Mesendoderm (in vitro differentiated cells): ENCODE data around the gene SPARCL1.
A peak's percentile ranks its signal among the peaks of the same experiment; 100 is the strongest.

Experiments
- DNase-seq: peaks from one replicate; pipeline ENCODE4 v3.0.0; 2013
- H2AK5ac ChIP-seq: 2 replicates; pipeline ENCODE4 v1.6.1; 2013; ENCODE audit warnings: low read length, inconsistent platforms
- H2BK120ac ChIP-seq: 2 replicates; pipeline ENCODE4 v1.6.1; 2013; ENCODE audit warnings: low read depth, mild to moderate bottlenecking, low read length, moderate library complexity, mixed read lengths
- H2BK15ac ChIP-seq: replicated peaks from 2 replicates; pipeline ENCODE4 v1.6.1; 2013; ENCODE audit warnings: low read depth, mild to moderate bottlenecking, moderate library complexity
- H2BK5ac ChIP-seq: 2 replicates; pipeline ENCODE4 v1.6.1; 2013; ENCODE audit warnings: low read length, inconsistent platforms
- H3K18ac ChIP-seq: 2 replicates; pipeline ENCODE4 v1.6.1; 2013; ENCODE audit warnings: mild to moderate bottlenecking, low read length, mixed read lengths
- H3K23ac ChIP-seq: one replicate; pipeline ENCODE4 v1.6.1; 2013; ENCODE audit warnings: low read length
- H3K27ac ChIP-seq: 2 replicates; pipeline ENCODE4 v1.5.1; 2013; ENCODE audit warnings: low read depth, mild to moderate bottlenecking, inconsistent platforms, low read length, moderate library complexity
- H3K27me3 ChIP-seq: 2 replicates; pipeline ENCODE4 v1.6.1; 2013; ENCODE audit warnings: low read length, control low read depth, mild to moderate bottlenecking, inconsistent platforms; ENCODE audit not compliant: insufficient read depth, poor library complexity
- H3K36me3 ChIP-seq: 2 replicates; pipeline ENCODE4 v1.6.1; 2013; ENCODE audit warnings: low read length, inconsistent platforms; ENCODE audit not compliant: control insufficient read depth, insufficient read depth
- H3K4ac ChIP-seq: one replicate; pipeline ENCODE4 v1.6.1; 2013; ENCODE audit warnings: low read depth, mild to moderate bottlenecking, low read length, moderate library complexity
- H3K4me1 ChIP-seq: 2 replicates; pipeline ENCODE4 v1.6.1; 2013; ENCODE audit warnings: low read depth, low read length, inconsistent platforms; ENCODE audit not compliant: control insufficient read depth
- H3K4me2 ChIP-seq: 2 replicates; pipeline ENCODE4 v1.6.1; 2013; ENCODE audit warnings: low read length
- H3K4me3 ChIP-seq: 2 replicates; pipeline ENCODE4 v1.5.1; 2013; ENCODE audit warnings: mild to moderate bottlenecking, low read length
- H3K56ac ChIP-seq: one replicate; pipeline ENCODE4 v1.6.1; 2013; ENCODE audit warnings: low read length
- H3K79me1 ChIP-seq: 2 replicates; pipeline ENCODE4 v1.6.1; 2013; ENCODE audit warnings: low read length, inconsistent platforms
- H3K79me2 ChIP-seq: 2 replicates; pipeline ENCODE4 v1.6.1; 2013; ENCODE audit warnings: mild to moderate bottlenecking, low read length; ENCODE audit not compliant: control insufficient read depth, insufficient read depth
- H3K9ac ChIP-seq: 2 replicates; pipeline ENCODE4 v1.6.1; 2013; ENCODE audit warnings: low read length, inconsistent platforms
- H4K5ac ChIP-seq: one replicate; pipeline ENCODE4 v1.6.1; 2013; ENCODE audit warnings: low read length
- H4K8ac ChIP-seq: one replicate; pipeline ENCODE4 v1.6.1; 2013; ENCODE audit warnings: low read depth, mild to moderate bottlenecking, control low read depth, low read length, moderate library complexity
- WGBS: extraction: QIAGEN DNeasy Blood & Tissue Kit; methylation state at CpG from one replicate; pipeline ENCODE4 v1.1.7; 2013; ENCODE audit warnings: low lambda C conversion rate, missing lambda C conversion rate; ENCODE audit not compliant: insufficient coverage; ENCODE audit errors: extremely low coverage; 5-methylcytosine and 5-hydroxymethylcytosine counted together

The SPARCL1 gene

GRCh38 chr4:87502580-87503238 lies 26.5 kb downstream of the SPARCL1 start:
- no peaks in the 10 kb centered on the region for H3K4me1 ChIP-seq
- no peaks in the 10 kb centered on the region for H3K27me3 ChIP-seq
- H2BK5ac ChIP-seq: no peak overlapping the region
- no peak overlapping the region for H2AK5ac ChIP-seq
- no peak overlapping the region for H3K4ac ChIP-seq
- H3K23ac ChIP-seq: no peak overlapping the region
- DNase-seq: no peak
- H3K18ac ChIP-seq: no peak overlapping the region
- no peaks in the 10 kb centered on the region for H3K79me2 ChIP-seq
- no peak overlapping the region for H4K5ac ChIP-seq
- no peak overlapping the region for H3K4me3 ChIP-seq
- H3K79me1 ChIP-seq: no peaks in the 10 kb centered on the region
- no peak overlapping the region for H3K9ac ChIP-seq
- no peak overlapping the region for H2BK120ac ChIP-seq
- no peak overlapping the region for H4K8ac ChIP-seq
- H3K56ac ChIP-seq: no peak overlapping the region
- no peak overlapping the region for H3K27ac ChIP-seq
- H3K4me2 ChIP-seq: no peak overlapping the region
- H2BK15ac ChIP-seq: no peak overlapping the region
- H3K36me3 ChIP-seq: no peaks in the 10 kb centered on the region

- H3K23ac ChIP-seq: no peak overlapping the region
- no peak overlapping the region for H2BK120ac ChIP-seq
- H3K4me3 ChIP-seq: no peak overlapping the region
- H3K27me3 ChIP-seq: no peaks in the 10 kb centered on the region
- no peak for DNase-seq
- no peak overlapping the region for H3K9ac ChIP-seq
- H2BK5ac ChIP-seq: no peak overlapping the region
- H3K79me2 ChIP-seq: no peaks in the 10 kb centered on the region
- no peak overlapping the region for H3K27ac ChIP-seq
- no CpG with 5 or more reads among the region's 4 CpGs for WGBS
- no peaks in the 10 kb centered on the region for H3K79me1 ChIP-seq
- H3K4ac ChIP-seq: no peak overlapping the region
- no peak overlapping the region for H3K4me2 ChIP-seq
- H3K18ac ChIP-seq: no peak overlapping the region
- no peak overlapping the region for H4K8ac ChIP-seq
- no peaks in the 10 kb centered on the region for H3K36me3 ChIP-seq
- H2BK15ac ChIP-seq: no peak overlapping the region
- H2AK5ac ChIP-seq: no peak overlapping the region
- H4K5ac ChIP-seq: no peak overlapping the region
- H3K4me1 ChIP-seq: no peaks in the 10 kb centered on the region
- no peak overlapping the region for H3K56ac ChIP-seq
These were observed 29.1 kb downstream of the SPARCL1 start for GRCh38 chr4:87500092-87500462.

GRCh38 chr4:87499403-87500091 lies 29.6 kb downstream of the SPARCL1 start:
- WGBS: no CpG with 5 or more reads among the region's 7 CpGs
- Histone ChIP-seq H4K8ac (no peak overlapping the region), H3K27me3 (no peaks in the 10 kb centered on the region), H3K4me1 (no peaks in the 10 kb centered on the region), H2BK15ac (no peak overlapping the region), H3K4me2 (no peak overlapping the region), H3K4ac (no peak overlapping the region), H2AK5ac (no peak overlapping the region), H2BK5ac (no peak overlapping the region), H3K9ac (no peak overlapping the region), H2BK120ac (no peak overlapping the region), H4K5ac (no peak overlapping the region), H3K4me3 (no peak overlapping the region), H3K56ac (no peak overlapping the region), H3K36me3 (no peaks in the 10 kb centered on the region), H3K79me2 (no peaks in the 10 kb centered on the region), H3K79me1 (no peaks in the 10 kb centered on the region), H3K27ac (no peak overlapping the region), H3K23ac (no peak overlapping the region), H3K18ac (no peak overlapping the region)
- no peak for DNase-seq

GRCh38 chr4:87498446-87498900 lies 30.7 kb downstream of the SPARCL1 start:
- Histone ChIP-seq H3K4me2 (no peak overlapping the region), H4K8ac (no peak overlapping the region), H3K36me3 (no peaks in the 10 kb centered on the region), H3K18ac (no peak overlapping the region), H2BK5ac (no peak overlapping the region), H3K9ac (no peak overlapping the region), H3K27ac (no peak overlapping the region), H3K79me1 (no peaks in the 10 kb centered on the region), H3K27me3 (no peaks in the 10 kb centered on the region), H2BK120ac (no peak overlapping the region), H4K5ac (no peak overlapping the region), H3K23ac (no peak overlapping the region), H3K79me2 (no peaks in the 10 kb centered on the region), H3K4me3 (no peak overlapping the region), H3K56ac (no peak overlapping the region), H2AK5ac (no peak overlapping the region), H2BK15ac (no peak overlapping the region), H3K4ac (no peak overlapping the region), H3K4me1 (no peaks in the 10 kb centered on the region)
- no CpG with 5 or more reads among the region's 5 CpGs for WGBS
- no peak for DNase-seq

GRCh38 chr4:87497578-87497977 lies 31.6 kb downstream of the SPARCL1 start:
- H3K36me3 ChIP-seq: no peaks in the 10 kb centered on the region
- no peak overlapping the region for H3K18ac ChIP-seq
- H4K5ac ChIP-seq: no peak overlapping the region
- H3K27ac ChIP-seq: no peak overlapping the region
- WGBS: no CpG with 5 or more reads among the region's 3 CpGs
- no peak overlapping the region for H2AK5ac ChIP-seq
- H3K23ac ChIP-seq: no peak overlapping the region
- no peak overlapping the region for H2BK120ac ChIP-seq
- H3K9ac ChIP-seq: no peak overlapping the region
- DNase-seq: no peak
- H3K4me3 ChIP-seq: no peak overlapping the region
- no peaks in the 10 kb centered on the region for H3K79me1 ChIP-seq
- H2BK15ac ChIP-seq: no peak overlapping the region
- H2BK5ac ChIP-seq: no peak overlapping the region
- no peak overlapping the region for H3K4ac ChIP-seq
- H3K79me2 ChIP-seq: no peaks in the 10 kb centered on the region
- no peak overlapping the region for H4K8ac ChIP-seq
- H3K27me3 ChIP-seq: no peaks in the 10 kb centered on the region
- H3K4me1 ChIP-seq: no peaks in the 10 kb centered on the region
- peak overlapping the region; percentile 34 for H3K56ac ChIP-seq
- no peak overlapping the region for H3K4me2 ChIP-seq

- Histone ChIP-seq H2BK120ac (no peak overlapping the region), H3K27ac (no peak overlapping the region), H4K8ac (no peak overlapping the region), H3K79me1 (no peaks in the 10 kb centered on the region), H3K56ac (no peak overlapping the region), H3K4me1 (no peaks in the 10 kb centered on the region), H2BK15ac (no peak overlapping the region), H3K18ac (no peak overlapping the region), H2AK5ac (no peak overlapping the region), H3K79me2 (no peaks in the 10 kb centered on the region), H3K4ac (no peak overlapping the region), H2BK5ac (no peak overlapping the region), H3K9ac (no peak overlapping the region), H3K4me2 (no peak overlapping the region), H3K23ac (no peak overlapping the region), H3K27me3 (no peaks in the 10 kb centered on the region), H4K5ac (no peak overlapping the region), H3K36me3 (no peaks in the 10 kb centered on the region), H3K4me3 (no peak overlapping the region)
- no CpG with 5 or more reads among the region's 2 CpGs for WGBS
- peak; percentile 36 for DNase-seq
These were observed 32.0 kb downstream of the SPARCL1 start for GRCh38 chr4:87497159-87497558.
